GM19455 (cell line): ENCODE measurements around the gene ABHD4.
"Not testable (repeated sequence)": the region's sequence is repeated elsewhere in the genome, so short reads cannot be mapped to it uniquely, and the experiment has no call there.

Source experiments
- ATAC-seq: cut with Tn5 transposase; IDR thresholded peaks from one replicate; pipeline ENCODE4 v1.9.1; 2021; ENCODE audit not compliant: unreplicated experiment

Gene ABHD4, protein sequence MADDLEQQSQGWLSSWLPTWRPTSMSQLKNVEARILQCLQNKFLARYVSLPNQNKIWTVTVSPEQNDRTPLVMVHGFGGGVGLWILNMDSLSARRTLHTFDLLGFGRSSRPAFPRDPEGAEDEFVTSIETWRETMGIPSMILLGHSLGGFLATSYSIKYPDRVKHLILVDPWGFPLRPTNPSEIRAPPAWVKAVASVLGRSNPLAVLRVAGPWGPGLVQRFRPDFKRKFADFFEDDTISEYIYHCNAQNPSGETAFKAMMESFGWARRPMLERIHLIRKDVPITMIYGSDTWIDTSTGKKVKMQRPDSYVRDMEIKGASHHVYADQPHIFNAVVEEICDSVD

DNA sequence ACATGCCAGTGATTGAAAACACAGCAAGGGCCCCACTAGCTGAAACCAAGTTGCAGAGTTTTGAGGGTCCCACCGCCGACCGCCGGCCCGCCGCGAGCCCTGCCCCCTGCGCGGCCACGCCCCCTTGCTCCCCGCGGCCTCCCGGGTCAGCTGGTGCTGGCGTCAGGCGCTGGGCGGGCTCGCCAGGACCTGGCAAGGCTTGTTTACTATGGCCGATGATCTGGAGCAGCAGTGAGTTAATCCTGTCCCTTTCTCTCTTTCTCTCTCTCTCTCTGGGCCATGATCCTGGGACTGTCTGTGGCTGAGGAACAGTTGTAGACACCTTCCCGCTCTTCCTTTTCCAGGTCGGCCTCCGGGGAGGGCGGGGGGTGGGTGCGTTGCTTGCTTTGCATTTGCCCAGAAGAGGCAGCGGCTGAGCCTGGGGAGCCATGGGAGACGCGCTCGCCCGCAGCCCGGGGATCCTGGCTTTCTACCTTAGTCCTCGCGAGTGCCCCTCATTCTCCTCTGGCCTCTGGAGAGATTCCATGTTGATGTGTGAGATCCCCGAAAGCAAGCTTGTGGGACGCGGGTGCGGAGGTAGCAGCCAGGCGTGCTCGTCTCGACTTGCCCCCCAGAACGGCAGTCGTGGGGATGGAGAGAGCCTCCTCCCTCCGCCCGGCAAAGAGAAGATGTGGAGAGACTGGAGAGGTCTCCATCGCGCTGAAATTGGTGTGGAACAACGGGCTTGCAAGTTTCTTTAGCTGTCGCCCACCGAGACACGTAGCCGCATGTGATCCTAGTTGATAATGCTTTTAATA, at the start of gene ABHD4:
Gene ABHD4 (plus strand): TSS at position 202 of the 797 bp plus-strand sequence. CDS start 7 bp downstream, at position 209.
- peak; percentile 88 for ATAC-seq

DNA sequence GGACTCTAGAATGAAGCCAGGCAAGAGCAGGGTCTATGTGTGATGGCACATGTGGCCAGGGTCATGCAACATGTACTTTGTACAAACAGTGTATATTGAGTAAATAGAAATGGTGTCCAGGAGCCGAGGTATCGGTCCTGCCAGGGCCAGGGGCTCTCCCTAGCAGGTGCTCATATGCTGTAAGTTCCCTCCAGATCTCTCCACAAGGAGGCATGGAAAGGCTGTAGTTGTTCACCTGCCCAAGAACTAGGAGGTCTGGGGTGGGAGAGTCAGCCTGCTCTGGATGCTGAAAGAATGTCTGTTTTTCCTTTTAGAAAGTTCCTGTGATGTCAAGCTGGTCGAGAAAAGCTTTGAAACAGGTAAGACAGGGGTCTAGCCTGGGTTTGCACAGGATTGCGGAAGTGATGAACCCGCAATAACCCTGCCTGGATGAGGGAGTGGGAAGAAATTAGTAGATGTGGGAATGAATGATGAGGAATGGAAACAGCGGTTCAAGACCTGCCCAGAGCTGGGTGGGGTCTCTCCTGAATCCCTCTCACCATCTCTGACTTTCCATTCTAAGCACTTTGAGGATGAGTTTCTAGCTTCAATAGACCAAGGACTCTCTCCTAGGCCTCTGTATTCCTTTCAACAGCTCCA, 48.7 kb upstream of the ABHD4 start:
- ATAC-seq: no peak

DNA sequence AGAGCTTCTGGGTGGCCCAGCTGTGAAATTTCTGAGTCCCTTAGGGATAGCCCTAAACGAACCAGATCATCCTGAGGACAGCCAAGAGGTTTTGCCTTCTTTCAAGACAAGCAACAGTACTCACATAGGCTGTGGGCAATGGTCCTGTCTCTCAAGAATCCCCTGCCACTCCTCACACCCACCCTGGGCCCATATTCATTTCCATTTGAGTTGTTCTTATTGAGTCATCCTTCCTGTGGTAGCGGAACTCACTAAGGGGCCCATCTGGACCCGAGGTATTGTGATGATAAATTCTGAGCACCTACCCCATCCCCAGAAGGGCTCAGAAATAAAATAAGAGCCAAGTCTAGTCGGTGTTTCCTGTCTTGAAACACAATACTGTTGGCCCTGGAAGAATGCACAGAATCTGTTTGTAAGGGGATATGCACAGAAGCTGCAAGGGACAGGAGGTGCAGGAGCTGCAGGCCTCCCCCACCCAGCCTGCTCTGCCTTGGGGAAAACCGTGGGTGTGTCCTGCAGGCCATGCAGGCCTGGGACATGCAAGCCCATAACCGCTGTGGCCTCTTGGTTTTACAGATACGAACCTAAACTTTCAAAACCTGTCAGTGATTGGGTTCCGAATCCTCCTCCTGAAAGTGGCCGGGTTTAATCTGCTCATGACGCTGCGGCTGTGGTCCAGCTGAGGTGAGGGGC, 48.0 kb upstream of the ABHD4 start:
- ATAC-seq: peak; percentile 69

DNA sequence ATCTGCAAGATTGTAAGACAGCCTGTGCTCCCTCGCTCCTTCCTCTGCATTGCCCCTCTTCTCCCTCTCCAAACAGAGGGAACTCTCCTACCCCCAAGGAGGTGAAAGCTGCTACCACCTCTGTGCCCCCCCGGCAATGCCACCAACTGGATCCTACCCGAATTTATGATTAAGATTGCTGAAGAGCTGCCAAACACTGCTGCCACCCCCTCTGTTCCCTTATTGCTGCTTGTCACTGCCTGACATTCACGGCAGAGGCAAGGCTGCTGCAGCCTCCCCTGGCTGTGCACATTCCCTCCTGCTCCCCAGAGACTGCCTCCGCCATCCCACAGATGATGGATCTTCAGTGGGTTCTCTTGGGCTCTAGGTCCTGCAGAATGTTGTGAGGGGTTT, 46.5 kb upstream of the ABHD4 start:
- ATAC-seq: no peak

DNA sequence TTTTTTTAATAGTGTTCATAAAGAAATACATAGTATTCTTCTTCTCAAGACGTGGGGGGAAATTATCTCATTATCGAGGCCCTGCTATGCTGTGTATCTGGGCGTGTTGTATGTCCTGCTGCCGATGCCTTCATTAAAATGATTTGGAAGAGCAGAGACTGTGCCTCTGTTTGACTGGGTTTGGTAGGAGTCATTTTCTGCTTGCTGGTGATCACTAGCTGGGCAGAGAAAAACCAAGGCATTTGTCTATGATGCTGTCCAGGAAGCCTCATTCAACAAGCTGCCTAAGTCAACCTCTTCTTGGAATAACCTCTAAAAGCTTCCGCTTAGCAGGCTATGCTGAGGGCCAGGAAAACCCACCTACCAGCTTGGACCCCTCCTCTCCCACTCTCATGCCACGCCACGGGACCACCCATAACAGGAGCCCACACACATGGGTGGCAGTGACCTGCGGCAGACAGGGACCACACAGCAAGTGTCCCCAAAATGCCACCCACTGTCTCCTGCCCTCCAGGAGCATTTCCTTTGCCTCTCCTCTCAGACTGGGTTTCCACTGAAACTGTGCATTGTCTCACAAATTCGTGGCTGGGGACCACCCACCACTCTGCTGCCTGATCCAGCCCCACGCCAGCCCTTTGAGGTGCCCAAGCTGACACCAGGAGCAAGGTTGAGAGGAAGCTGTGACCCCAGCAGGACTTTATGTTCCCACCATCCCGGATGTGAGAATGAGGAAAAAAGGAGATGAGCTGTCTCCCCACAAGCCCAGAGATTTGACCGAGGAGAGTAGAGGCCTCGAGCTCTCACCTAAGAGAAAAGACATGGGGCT, 45.9 kb upstream of the ABHD4 start:
- ATAC-seq: no peak

DNA sequence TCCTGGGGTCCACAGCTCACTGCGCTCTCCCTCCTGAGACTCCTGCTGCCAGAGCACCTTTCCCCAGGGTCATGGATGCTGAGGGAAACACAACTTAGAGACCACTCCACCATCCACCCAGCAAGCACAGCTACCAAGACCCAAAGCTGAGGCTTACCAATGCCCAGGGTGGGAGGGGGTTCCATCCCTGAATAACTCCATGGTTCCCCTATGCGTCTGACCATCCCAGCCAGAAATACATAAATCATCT, 45.3 kb upstream of the ABHD4 start:
- no peak for ATAC-seq

DNA sequence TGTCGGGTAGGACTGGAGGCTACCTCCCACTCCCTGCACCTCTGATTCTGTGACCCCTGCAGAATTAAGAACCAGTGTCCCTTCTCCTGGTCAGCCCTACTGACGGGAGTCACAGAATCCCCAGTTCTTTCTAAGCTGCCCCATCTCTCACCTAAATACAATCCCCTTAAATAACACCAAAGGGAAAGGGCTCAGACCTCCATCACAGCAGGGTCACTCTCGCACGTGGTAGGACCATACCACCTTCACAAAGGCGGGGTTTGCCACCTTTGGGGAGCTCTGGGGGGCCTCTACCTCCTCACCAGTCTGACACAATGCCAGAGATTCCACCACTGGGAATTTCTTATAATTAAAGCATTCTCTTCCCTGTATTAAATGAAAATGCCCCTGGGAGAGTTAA, 44.7 kb upstream of the ABHD4 start:
- ATAC-seq: no peak

DNA sequence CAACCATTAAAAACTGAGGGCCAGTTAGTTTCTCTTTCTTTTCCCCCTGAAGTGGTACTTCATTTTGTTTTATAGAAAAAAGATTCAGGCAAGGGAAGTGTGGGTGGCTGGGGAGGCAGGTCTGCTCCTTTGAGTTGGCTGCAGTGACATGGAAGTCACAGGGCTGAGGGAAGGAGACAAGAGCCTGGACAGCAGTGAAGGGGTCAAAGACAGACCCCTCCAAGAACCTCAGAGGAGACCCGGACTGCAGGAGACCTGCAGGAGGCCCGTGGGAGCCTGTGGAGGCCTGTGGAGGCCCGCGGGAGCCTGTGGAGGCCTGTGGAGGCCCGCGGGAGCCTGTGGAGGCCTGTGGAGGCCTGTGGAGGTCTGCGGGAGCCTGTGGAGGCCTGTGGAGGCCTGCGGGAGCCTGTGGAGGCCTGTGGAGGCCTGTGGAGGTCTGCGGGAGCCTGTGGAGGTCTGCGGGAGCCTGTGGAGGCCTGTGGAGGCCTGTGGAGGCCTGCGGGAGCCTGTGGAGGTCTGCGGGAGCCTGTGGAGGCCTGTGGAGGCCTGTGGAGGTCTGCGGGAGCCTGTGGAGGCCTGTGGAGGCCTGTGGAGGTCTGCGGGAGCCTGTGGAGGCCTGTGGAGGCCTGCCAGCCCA, 44.1 kb upstream of the ABHD4 start:
- ATAC-seq: not testable (repeated sequence)

DNA sequence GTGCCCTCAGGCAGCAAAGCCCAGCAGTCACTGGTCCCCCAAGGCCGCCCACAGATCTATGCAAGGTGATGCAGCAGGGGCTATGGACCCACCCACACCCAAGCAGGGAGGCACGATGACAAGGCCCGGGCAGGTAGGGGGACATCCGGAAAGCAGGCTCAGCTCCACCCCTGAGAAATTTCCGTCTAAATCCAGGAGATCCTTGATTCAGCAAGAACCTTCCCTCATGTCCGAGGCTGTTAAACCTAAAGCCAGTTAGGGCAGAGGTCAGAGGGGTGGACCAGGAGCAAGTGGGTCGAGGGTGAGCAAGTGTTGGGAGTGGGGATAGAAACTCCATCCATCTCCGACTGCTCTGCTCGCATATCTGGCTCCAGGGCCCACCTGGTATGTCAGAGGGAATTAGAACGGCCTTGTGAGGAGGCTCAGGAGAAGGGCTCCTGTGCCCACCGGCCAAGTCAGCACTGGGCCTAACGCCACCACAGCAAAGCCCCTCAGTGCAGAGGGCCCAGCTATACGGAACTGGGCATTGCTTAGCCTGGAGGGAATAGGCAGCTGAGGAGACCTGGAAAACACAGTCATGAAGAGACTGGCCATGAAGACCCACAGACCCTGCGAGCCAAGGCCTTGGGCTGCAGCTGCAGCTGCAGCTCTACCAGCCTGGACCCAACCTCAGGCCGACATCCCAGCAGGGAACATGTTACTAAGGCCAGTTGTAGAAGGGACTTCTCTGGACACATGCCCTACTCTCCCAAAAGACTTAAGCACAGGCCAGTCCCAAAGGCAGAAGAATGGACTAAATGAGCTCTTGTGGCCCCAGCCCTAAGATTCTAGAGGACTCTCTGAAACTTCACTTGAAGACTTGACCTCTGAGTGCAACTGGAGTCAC, 43.4 kb upstream of the ABHD4 start:
- ATAC-seq: no peak

DNA sequence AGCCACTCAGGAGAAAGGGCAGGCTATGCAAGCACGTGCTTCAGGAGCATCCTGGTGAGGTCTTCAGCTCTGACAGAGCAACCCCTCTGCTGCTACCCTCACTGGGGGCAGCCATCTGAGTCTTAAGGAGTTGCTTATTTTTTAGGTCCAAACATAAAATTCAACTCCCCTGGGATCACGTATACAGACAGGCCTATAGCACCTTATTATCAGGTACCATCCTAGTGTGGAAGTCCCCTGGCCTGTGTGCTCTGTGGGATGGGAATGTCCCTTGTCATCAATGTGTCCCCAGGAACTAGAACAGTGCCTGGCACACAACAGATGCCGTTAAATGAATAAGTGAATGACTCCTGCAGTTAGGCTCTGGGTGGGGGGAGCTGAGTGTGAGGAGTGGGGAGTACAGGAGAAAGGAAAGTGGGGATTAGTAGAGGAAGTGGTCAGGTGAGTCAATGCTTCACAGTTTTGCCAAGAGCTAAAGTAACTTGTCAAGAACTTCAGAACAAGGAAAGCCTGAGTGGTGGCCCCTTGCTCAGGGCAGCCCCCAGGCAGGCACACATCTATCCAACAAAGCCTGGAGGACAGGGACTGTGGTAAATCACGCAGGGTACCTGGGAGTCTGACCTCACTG, 42.6 kb upstream of the ABHD4 start:
- ATAC-seq: peak; percentile 7

DNA sequence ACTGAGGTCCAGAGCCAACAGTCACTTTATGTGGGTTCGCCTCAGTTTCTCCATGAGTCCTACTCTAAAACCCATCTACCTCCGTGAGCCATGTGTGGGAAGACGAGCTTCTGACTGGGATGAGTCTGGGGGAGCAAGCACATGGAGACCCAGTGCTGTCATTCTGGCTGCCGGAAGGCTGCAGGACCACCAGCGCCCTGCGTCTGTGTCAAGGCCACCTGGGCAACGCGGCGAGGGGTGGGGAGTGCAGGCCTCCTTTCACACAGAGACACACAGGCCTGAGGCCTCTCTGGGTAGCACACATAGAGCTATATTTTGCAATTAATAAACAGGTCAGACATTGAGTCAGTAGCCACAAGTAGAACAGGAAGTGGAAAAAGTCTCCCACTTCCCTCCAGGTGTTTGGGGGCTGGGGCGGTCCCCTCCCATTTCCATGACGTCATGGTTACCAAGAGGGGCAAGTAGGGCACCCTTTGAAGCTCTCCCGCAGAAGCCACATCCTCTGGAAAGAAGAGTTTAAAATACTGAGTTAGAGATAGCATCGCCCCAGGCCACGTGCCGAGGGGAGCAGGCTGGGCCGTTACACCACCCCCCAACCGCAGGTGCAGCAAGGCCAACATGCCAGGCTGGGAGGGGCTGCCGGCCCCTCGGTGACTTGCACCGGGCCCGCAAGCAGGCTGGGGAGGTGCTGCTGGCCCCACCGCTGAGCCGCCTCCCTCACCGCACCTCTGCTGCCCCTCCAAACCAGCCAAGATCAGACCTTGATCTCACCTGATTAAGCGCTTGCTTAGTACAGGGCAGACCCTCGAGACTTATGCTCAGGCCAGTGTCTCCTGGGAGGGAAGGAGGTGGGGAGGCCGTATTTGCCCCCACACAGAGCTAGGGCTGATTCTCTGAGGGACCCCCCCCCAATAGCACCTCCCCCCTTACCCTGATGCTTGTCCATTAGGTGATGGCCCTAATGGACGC, 41.8 kb upstream of the ABHD4 start:
- ATAC-seq: peak; percentile 73

DNA sequence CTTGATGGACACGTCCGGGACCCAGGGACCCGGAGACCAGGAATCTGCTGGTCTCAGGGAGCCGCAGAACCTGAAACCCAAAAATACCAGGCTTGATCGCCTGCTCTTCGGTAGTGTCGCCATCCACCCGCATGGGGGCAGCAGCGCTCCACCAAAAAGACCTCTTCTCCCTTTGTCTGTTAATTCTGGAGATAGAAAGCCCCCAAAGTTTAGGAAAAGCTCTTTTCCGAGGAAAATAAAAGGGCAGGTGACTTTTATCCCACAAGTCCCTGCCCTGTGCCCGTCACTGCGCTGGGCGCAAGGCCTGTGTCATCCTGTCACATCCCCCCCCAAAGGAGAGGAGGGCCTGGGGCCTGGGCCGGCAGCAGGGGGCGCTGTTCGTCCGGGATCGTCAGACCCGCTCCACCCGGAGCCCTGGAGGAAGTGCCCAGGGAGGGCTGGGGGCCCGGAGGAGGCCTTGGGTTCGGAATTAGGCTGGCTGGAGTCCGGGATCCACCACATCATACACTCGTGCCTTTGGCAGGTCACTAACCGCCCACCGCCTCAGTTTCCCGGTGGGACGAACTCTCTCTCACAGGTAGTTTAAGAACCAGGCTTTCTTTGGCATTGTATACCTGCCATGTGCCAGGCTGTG, 41.0 kb upstream of the ABHD4 start:
- peak; percentile 38 for ATAC-seq

DNA sequence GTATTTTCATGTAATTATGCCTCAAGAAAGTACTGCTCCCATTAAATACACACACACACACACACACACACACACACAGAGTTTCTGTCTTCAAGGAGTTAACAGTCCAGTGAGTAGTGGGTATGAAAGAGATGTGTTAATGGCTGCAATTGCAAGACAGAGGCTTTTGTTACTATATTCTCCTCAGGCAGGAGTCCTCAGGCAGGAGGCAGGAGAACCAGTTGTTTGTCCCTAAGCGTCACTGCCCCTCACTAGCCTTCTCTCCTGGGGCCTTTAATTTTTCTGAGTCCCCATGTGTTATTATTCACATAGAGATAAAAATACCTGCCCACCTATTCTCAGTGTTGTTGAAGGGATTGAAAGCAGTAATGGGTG, 40.3 kb upstream of the ABHD4 start:
- ATAC-seq: no peak

DNA sequence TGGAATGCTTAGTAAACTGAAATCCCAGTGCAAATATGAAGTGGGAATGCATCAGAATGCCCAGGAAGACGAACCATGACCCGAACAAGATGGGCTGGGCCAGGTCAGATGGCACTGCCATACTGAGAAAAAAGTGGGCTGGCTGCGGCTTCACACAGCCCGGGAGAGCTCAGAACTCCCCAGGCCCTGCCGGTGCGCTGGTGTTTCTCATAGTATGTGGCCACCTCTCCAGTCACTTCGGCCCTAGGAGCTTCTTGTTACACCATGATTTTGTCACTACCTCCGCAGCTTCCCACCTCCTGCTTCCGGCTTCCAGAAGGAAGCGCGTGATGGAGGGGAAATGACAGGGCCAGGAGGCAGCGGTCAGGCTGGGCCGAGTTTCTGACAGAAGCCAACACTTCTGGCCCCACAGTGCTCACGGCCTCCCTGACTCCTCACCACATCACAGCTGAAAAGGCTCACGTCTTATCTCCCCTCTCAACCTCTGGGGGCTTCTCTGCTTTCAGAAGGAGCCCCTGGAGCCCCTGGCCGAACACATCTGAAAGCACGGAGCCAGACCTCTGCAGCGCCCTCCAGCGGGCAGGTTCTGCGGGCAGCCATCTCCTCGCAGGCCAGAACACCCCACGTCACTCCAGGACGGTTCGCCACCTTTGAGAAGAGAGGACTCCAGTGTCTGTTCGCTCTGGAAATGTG, 39.7 kb upstream of the ABHD4 start:
- no peak for ATAC-seq

DNA sequence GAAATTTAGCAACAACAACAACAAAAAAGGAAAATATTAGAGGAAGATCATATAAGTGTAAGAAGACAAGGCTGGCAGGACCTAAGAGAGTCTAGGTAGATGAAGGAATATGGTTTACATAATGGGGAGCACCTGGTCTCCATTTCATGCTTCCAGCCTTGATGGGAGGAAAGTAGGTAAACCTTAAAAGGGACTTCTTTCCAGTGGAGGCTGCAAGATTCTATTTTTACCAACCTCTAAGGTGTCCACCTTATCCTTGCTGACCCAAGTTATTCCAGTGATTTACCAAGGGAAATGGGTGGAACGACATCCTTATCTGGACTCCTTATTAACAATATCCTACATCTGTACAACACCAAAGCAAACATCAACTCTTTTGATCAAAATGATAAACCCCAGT, 39.1 kb upstream of the ABHD4 start:
- no peak for ATAC-seq

DNA sequence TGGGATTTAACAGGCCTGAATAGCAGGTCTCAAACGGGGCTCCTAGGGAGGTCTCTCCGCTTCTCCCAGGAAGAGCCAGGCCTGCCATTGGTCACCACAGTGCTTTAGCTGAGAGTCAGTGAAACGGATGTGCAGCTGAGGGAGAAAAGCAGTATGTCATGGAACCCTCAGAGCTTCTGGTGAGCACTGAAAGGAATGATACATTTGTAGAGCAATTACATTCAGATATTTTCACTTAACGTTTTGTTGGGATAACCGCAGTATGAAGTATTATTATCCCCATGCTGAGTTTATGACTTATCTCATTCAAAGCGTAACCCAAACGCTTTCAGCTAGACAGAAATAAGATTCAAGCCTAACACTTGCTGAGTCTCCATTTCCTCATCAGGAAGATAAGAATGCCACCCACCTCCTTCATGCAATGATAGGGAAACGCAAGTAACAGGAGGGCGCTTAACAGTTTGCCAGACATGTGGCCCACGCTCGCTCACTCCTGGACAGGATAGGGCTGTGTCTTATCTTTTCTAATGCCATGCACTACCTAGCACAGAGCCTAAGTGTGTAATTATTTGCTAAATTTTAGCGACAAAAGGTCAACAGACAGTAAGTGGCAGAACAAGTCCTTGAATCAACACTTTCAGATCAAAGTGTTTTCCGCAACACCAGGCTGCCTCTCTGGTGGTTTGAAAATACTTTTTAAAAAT, 37.3 kb upstream of the ABHD4 start:
- ATAC-seq: no peak
